Measurements from ENCODE around the gene RPP25L.

The RPP25L gene

GRCh38 chr9:34654323-34655051, 42.6 kb upstream of the RPP25L start:
- no peak for TF ChIP-seq CTCF (IDR thresholded peaks at IDR 0.05; ENCODE audit: low read depth, low read length)
- peak; percentile 98 for DNase-seq
- peaks cover under 1% of the 10 kb centered on the region for H3K36me3 ChIP-seq
- H3K4me3 ChIP-seq (ENCODE audit: low read depth, low read length), result peak overlapping the region; percentile 41
- no peaks in the 10 kb centered on the region for H3K9me3 ChIP-seq
- H3K27me3 ChIP-seq, result no peaks in the 10 kb centered on the region
- H3K4me1 ChIP-seq, result peaks cover 44% of the 10 kb centered on the region

GRCh38 chr9:34653151-34654072, 41.5 kb upstream of the RPP25L start:
- Histone ChIP-seq H3K4me3 (ENCODE audit: low read depth, low read length) (peak overlapping the region; percentile 59), H3K36me3 (peaks cover 11% of the 10 kb centered on the region), H3K9me3 (no peaks in the 10 kb centered on the region), H3K27me3 (no peaks in the 10 kb centered on the region), H3K4me1 (peaks cover 44% of the 10 kb centered on the region)
- peak; percentile 61 for DNase-seq
- no peak for TF ChIP-seq CTCF (IDR thresholded peaks at IDR 0.05; ENCODE audit: low read depth, low read length)

GRCh38 chr9:34652602-34653000, 40.7 kb upstream of the RPP25L start:
- H3K9me3 ChIP-seq, result no peaks in the 10 kb centered on the region
- TF ChIP-seq CTCF (IDR thresholded peaks at IDR 0.05; ENCODE audit: low read depth, low read length), result no peak
- H3K36me3 ChIP-seq, result peaks cover 14% of the 10 kb centered on the region
- peaks cover 44% of the 10 kb centered on the region for H3K4me1 ChIP-seq
- no peaks in the 10 kb centered on the region for H3K27me3 ChIP-seq
- no peak for DNase-seq
- peak overlapping the region; percentile 59 for H3K4me3 ChIP-seq (ENCODE audit: low read depth, low read length)

GRCh38 chr9:34651876-34652601, 40.1 kb upstream of the RPP25L start, which contains the start of gene IL11RA:
Gene IL11RA, plus strand, starts transcription at chr9:34652185. Its CDS starts 3,033 bp downstream, at chr9:34655218.
- DNase-seq, result peak; percentile 76
- peaks cover 14% of the 10 kb centered on the region for H3K36me3 ChIP-seq
- TF ChIP-seq CTCF (IDR thresholded peaks at IDR 0.05; ENCODE audit: low read depth, low read length), result no peak
- no peaks in the 10 kb centered on the region for H3K9me3 ChIP-seq
- no peaks in the 10 kb centered on the region for H3K27me3 ChIP-seq
- peaks cover 44% of the 10 kb centered on the region for H3K4me1 ChIP-seq
- peak within 1 kb of the TSS; percentile 59 for H3K4me3 ChIP-seq (ENCODE audit: low read depth, low read length)

GRCh38 chr9:34651321-34651720, 39.4 kb upstream of the RPP25L start:
- Histone ChIP-seq H3K9me3 (no peaks in the 10 kb centered on the region), H3K4me3 (ENCODE audit: low read depth, low read length) (peak overlapping the region; percentile 59), H3K4me1 (peaks cover 44% of the 10 kb centered on the region), H3K36me3 (peaks cover 14% of the 10 kb centered on the region), H3K27me3 (no peaks in the 10 kb centered on the region)
- TF ChIP-seq CTCF (IDR thresholded peaks at IDR 0.05; ENCODE audit: low read depth, low read length), result no peak
- DNase-seq, result peak; percentile 42

All from BE2C (cell line).